Measurements from ENCODE around the gene CNIH3. TPM values are rescaled to one million over a fixed set of nuclear protein-coding genes. Genes with fewer than 3 reads are reported as not detected.

CNIH3 gene
- total and polyA plus RNA-seq, 2 of the 4 experiments (the other 2 are of a cell fraction): 2.0 to 2.9 TPM

- no peak overlapping the region for H3K56ac ChIP-seq (ENCODE audit: extremely low read depth, insufficient read depth, low read length)
- no peak overlapping the region for H3K4ac ChIP-seq (ENCODE audit: low read depth, low read length)
- no peak overlapping the region for H3K27ac ChIP-seq (ENCODE audit: insufficient read depth, low read length)
- H3K18ac ChIP-seq (ENCODE audit: low read depth, low read length): no peak overlapping the region
- H2AFZ ChIP-seq (replicated peaks; ENCODE audit: low read length, poor library complexity): no peak overlapping the region
- DNase-seq (no peak), ATAC-seq (ENCODE audit: low read depth) (no peak)
- H3K4me1 ChIP-seq (ENCODE audit: control insufficient read depth, insufficient read depth, low read length): peaks cover 7% of the 10 kb centered on the region
- H3K9ac ChIP-seq (ENCODE audit: low read depth, low read length): no peak overlapping the region
- 93% methylated on average over 3 of the region's 7 CpGs; no CpG with 5 or more reads in 1 of the 2 experiments for WGBS, 2 experiments (ENCODE audit: extremely low coverage in 2 of 2, insufficient read length in 1 of 2)
- no peaks in the 10 kb centered on the region for H3K27me3 ChIP-seq (ENCODE audit: control insufficient read depth, insufficient read depth, low read length)
- peaks cover 0 to 6% of the 10 kb centered on the region in 2 experiments; a peak in 1 of 4 replicates for H3K79me1 ChIP-seq (ENCODE audit: low read depth in 1 of 2, low read length in 2 of 2)
- no peak overlapping the region for H4K8ac ChIP-seq (ENCODE audit: low read depth in 2 of 2, low read length in 2 of 2)
- H2BK20ac ChIP-seq (ENCODE audit: low read depth, low read length): no peak overlapping the region
- no peak overlapping the region for H4K91ac ChIP-seq (ENCODE audit: insufficient read depth, low read depth, low read length)
- ChIA-PET CTCF (no interaction called here), POLR2A (ENCODE audit: unreplicated experiment) (no interaction called here)
- no peak overlapping the region for H3K23ac ChIP-seq (ENCODE audit: low read depth, low read length)
- H2AK5ac ChIP-seq (ENCODE audit: low read depth, low read length): no peak overlapping the region
- H2BK5ac ChIP-seq (ENCODE audit: low read depth, low read length, poor library complexity, severe bottlenecking): no peak overlapping the region
- H4K5ac ChIP-seq (ENCODE audit: low read depth, low read length): no peak overlapping the region
- in situ Hi-C loops (cut with MboI; ENCODE audit: low sequenced_read_pairs) (no loop called here), intact Hi-C loops (cut with micrococcal nuclease) (no loop called here), dilution Hi-C loops (cut with HindIII; ENCODE audit: low sequenced_read_pairs, unreplicated experiment) (no loop called here)
- no peaks in the 10 kb centered on the region for H3K9me3 ChIP-seq (ENCODE audit: control insufficient read depth, insufficient read depth, low read length)
- H2BK15ac ChIP-seq (ENCODE audit: low read depth, low read length): no peak overlapping the region
- H3K9me1 ChIP-seq (ENCODE audit: insufficient read depth, low read length): peaks cover 10% of the 10 kb centered on the region
- no peaks in the 10 kb centered on the region for H4K20me1 ChIP-seq (ENCODE audit: insufficient read depth, low read length)
- H3K14ac ChIP-seq (replicated peaks; ENCODE audit: low read depth, low read length): no peak overlapping the region
- H2BK120ac ChIP-seq (ENCODE audit: low read depth, low read length): no peak overlapping the region
- no peak overlapping the region for H3K4me2 ChIP-seq (ENCODE audit: low read depth, low read length)
- no peak for TF ChIP-seq RAD21 (IDR thresholded peaks at IDR 0.05; ENCODE audit: low read length)
- no peak for TF ChIP-seq POLR2A (IDR thresholded peaks at IDR 0.05; ENCODE audit: low read depth, low read length)
- TF ChIP-seq RCOR1 (IDR thresholded peaks at IDR 0.05; ENCODE audit: insufficient replicate concordance, low read length): no peak
- TF ChIP-seq NFE2L2 (IDR thresholded peaks at IDR 0.05; ENCODE audit: low read depth, low read length): no peak
- TF ChIP-seq CEBPB (IDR thresholded peaks at IDR 0.05; ENCODE audit: low read depth, low read length): no peak
- no peak for TF ChIP-seq MXI1 (IDR thresholded peaks at IDR 0.05; ENCODE audit: borderline replicate concordance, low read depth, low read length)
- TF ChIP-seq USF2 (IDR thresholded peaks at IDR 0.05; ENCODE audit: low read depth, low read length): no peak
- no peak for TF ChIP-seq CHD1 (IDR thresholded peaks at IDR 0.05; ENCODE audit: low read depth, low read length)
- TF ChIP-seq FOS (IDR thresholded peaks at IDR 0.05; ENCODE audit: low read depth, low read length): no peak
- no peak for TF ChIP-seq CTCF (conservative IDR thresholded peaks at IDR 0.05; ENCODE audit: low read depth, low read length)
- no peak for TF ChIP-seq RFX5 (IDR thresholded peaks at IDR 0.05; ENCODE audit: low read depth, low read length)
- no peak overlapping the region for H3K4me3 ChIP-seq (ENCODE audit: insufficient read depth, low read depth, low read length)
- H2AK9ac ChIP-seq (replicated peaks; ENCODE audit: low read depth, low read length, poor library complexity): no peak overlapping the region
- no peaks in the 10 kb centered on the region for H3K36me3 ChIP-seq (ENCODE audit: control insufficient read depth, insufficient read depth, low read length)
- no TSS peak for BruUV-seq (replicated peaks)
These were observed 87.6 kb downstream of the CNIH3 start for GRCh38 chr1:224703702-224704101.

Data from IMR-90 (cell line).